Measurements from ENCODE around the gene ARFGAP2.

The ARFGAP2 gene

GRCh38 chr11:47171061-47171838, 5.4 kb downstream of the ARFGAP2 start:
- DNase-seq (ENCODE audit: low read depth) = no peak
- no peak for TF ChIP-seq CTCF (IDR thresholded peaks at IDR 0.05; ENCODE audit: low read length, missing control alignments)
- no peak overlapping the region for H3K4me3 ChIP-seq (replicated peaks; ENCODE audit: low read depth, low read length)

GRCh38 chr11:47166368-47166767, 10.3 kb downstream of the ARFGAP2 start:
- TF ChIP-seq CTCF (IDR thresholded peaks at IDR 0.05; ENCODE audit: low read length, missing control alignments) = no peak
- no peak for DNase-seq (ENCODE audit: low read depth)
- no peak overlapping the region for H3K4me3 ChIP-seq (replicated peaks; ENCODE audit: low read depth, low read length)

- TF ChIP-seq CTCF (IDR thresholded peaks at IDR 0.05; ENCODE audit: low read length, missing control alignments) = no peak
- H3K4me3 ChIP-seq (replicated peaks; ENCODE audit: low read depth, low read length) = no peak overlapping the region
- DNase-seq (ENCODE audit: low read depth) = no peak
Measured at GRCh38 chr11:47165253-47165840, 11.3 kb downstream of the ARFGAP2 start.

GRCh38 chr11:47164321-47164720, 12.4 kb downstream of the ARFGAP2 start:
- DNase-seq (ENCODE audit: low read depth) = no peak
- H3K4me3 ChIP-seq (replicated peaks; ENCODE audit: low read depth, low read length) = no peak overlapping the region
- TF ChIP-seq CTCF (IDR thresholded peaks at IDR 0.05; ENCODE audit: low read length, missing control alignments) = no peak

- no peak overlapping the region for H3K4me3 ChIP-seq (replicated peaks; ENCODE audit: low read depth, low read length)
- TF ChIP-seq CTCF (IDR thresholded peaks at IDR 0.05; ENCODE audit: low read length, missing control alignments) = no peak
- no peak for DNase-seq (ENCODE audit: low read depth)
Measured at GRCh38 chr11:47163898-47164297, 12.8 kb downstream of the ARFGAP2 start.

GRCh38 chr11:47163193-47163592, 13.5 kb downstream of the ARFGAP2 start:
- no peak for DNase-seq (ENCODE audit: low read depth)
- no peak overlapping the region for H3K4me3 ChIP-seq (replicated peaks; ENCODE audit: low read depth, low read length)
- TF ChIP-seq CTCF (IDR thresholded peaks at IDR 0.05; ENCODE audit: low read length, missing control alignments) = no peak

GRCh38 chr11:47162426-47162825, 14.3 kb downstream of the ARFGAP2 start:
- DNase-seq (ENCODE audit: low read depth) = no peak
- TF ChIP-seq CTCF (IDR thresholded peaks at IDR 0.05; ENCODE audit: low read length, missing control alignments) = no peak
- no peak overlapping the region for H3K4me3 ChIP-seq (replicated peaks; ENCODE audit: low read depth, low read length)
